SK-N-DZ (cell line): Measurements from ENCODE around the gene C1orf167.
"Not testable (repeated sequence)": the region's sequence is repeated elsewhere in the genome, so short reads cannot be mapped to it uniquely, and the experiment has no call there.

Source experiments
- DNase-seq: peaks from one replicate; pipeline ENCODE4 v3.0.0-alpha.2; 2015; ENCODE audit warnings: low spot score

Gene C1orf167

DNA sequence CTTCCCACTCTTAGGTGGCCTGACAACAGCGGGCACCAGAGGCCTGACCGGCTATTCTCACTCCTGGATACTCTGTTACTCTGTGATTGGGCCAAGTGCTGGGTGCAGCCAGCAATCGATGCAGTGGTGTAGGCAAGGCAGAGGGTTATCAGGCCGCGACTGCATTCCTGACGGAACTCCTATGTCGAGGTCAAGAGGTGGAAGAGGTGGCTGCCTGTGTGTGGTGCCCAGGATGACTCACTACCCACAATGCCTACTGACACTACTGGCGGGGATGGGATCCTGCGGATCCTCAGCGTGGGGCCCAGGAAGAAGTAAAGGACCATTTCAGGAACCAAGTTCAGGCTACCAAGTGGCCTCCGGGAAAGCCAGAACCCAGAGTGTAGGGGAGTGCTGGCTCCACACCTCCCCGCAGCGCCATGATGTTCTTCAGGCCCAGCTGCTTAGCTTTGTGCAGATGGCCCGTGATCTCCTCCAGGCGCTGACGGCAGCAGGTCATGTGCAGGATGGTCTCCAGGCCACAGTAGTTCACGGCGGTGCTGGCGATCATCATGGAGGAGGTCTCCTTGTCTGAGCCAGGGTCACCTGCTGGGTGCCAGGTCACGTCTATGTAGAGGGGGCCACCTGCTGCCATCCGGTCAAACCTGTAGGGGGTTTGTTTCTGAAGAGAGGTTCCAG, 38.9 kb downstream of the C1orf167 start:
- DNase-seq = no peak

DNA sequence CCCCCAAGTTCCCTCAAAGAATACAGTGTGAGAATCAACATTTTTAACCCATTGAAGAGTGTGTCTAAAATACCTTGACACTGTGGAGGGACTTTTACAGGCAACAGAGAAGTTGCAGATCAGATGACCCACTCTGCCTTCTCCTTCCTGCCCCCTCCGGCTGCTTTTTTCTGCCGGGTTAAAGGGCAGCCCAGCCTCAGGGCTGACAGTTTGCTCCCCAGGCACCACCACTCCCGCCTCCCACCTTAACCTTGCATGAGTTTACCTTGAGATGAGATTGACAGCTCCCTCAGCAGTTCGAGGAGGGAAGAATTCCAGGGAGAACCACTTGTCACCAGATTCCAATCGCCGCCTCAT, 40.6 kb downstream of the C1orf167 start:
- no peak for DNase-seq

DNA sequence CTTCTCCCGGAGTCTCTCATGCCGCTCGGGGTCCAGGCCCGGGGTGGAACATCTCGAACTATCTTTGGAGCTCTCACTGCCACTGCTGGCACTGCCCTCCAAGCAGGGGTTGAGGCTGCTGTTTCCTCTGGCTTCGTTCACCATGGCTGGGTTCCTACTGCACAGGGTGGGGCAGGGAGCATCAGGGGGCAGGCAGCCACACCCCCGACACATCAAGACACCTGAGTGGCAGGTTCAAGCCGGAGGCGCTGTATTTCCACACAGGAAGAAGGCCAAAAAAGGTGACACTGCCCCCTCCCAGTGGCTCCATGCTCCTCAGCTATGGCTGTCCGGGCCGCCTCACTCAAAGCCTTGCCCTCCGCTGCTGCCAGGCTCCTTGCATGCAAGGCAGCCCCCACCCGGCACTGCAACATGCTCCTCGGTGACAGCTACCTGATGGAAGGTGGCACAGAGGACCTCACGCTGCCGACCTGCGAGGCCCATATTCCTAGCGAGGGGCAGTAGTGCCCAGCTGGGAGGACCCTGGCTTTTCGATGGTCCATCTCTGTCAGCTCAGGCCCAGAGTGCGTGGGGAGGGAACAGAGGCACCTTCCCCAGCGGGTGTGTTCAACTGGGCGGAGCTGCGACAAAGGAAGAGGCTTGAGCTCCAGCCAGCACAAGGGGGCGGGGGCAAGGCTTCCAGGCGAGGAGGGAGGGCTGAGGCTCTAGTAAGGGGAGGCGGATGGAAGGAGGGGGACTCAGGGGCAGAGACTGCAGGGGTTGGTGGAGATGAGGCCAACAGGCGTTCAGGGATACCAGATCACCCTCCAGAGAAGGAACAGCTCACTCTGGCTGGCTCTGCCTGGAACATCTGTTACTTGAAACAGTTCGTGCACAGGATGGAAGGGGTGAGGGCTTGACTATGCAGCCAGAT, 41.2 kb downstream of the C1orf167 start:
- peak; percentile 89 for DNase-seq

DNA sequence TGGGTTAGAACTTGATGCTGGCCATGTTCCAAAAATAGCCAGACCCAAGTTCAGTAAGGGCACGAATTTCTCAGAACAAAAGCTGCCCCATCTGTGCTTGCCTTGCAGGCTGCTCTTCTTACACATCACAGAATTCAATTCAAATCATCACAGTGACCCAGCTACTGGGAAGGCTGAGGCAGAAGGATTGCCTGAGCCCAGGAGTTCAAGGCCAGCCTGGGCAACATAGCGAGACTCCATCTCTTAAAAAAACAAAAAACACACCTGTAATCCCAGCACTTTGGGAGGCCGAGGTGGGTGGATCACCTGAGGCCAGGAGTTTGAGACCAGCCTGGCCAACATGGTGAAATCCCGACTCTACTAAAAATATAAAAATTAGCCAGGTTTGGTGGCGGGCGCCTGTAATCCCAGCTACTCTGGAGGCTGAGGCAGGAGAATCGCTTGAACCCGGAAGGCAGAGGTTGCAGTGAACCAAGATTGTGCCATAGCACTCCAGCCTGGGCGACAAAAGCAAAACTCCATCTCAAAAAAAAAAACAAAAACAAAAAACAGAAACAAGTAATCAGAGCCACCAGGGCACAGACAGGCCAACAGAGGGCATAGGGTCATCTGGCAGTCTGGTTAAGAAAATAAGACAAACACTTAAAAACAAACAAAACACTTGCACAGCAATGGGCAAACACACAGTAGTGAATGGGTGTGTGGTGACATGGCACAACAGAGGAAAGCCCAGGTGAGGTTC, 42.1 kb downstream of the C1orf167 start:
- DNase-seq = not testable (repeated sequence)

DNA sequence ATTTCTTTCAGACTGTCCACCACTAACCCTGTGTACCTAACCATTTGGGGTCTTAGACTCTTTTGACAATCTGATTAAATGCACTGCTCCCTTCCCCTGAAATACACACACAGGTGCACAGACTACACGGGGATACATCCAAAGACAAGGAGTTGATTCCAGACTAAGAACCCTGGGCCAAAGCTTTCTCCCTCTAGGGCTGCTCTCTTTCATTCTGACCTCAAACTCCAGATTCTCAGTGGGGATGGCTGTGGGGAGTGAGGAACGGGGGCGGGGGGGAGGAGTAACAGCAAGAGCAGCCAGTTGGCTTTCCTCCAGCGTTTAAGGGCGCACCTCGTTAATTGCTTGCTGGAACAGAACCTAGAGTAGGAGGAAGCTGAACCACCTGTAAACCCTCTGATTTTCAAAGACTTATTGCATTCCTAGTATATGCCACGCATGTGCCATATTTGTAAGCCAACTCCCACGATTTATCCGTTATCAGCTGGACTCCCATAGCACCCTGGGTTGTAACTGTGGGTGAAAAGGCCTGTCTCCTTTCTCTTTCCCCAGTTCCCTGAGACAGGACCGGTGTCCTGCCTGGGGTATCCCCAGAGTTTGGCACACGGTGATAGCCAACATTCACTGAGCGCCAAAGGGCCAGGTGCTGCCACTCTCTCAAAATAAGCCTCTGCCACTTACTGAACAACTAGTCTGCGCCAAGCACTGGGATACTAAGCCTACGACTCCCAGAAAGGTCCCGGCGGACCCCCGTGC, 42.9 kb downstream of the C1orf167 start:
- DNase-seq = no peak

DNA sequence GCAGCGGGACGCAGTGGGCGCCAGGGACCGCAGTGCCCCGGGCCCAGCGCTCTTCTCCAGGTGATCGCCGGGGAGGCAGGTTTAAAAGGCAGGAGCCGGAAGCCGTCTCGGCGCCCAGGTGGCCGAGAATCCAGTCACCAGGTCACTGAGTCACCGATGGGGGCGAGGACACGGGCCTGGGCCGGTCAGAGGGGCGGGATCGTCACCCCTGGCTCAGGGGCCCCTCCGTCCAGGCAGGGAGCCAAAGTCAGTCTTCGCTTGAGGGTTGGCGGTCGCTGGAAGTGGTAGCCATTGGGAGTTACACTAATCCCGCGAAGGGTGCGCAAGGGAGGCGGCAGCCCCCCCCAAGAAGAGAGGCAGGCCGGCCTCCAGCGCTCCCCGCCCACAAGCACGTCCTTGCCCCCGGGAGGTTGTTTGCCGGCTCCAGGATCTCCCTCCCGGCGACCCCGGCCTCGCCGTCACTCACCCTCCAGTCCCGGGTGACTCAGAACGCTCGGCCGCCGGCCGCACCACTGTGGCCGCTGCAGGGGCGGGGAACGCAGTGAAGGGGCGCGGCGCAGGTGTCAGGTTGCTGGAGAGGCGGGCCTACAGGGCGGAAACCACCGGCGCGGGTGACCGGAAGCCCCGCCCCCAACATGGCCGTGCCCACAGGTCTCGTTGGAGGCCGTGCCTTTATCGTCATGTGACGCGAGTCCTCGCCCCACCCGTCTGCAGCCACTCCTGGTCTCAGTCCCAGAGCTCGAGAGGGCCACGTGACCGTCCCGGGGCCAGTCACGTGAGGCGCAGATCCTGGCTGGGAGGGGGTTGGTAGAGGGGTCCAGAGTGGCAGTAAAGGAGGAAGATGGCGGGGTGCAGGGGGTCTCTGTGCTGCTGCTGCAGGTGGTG, 43.7 kb downstream of the C1orf167 start, which contains the start of the genes CLCN6 and MTHFR:
Gene CLCN6 (plus strand): TSS at position 770 of the 885 bp plus-strand sequence. CDS start 72 bp downstream, at position 842.
Gene MTHFR (minus strand): TSS at position 543 of the 885 bp plus-strand sequence. CDS start 2,848 bp downstream, outside the sequence.
- DNase-seq = peak; percentile 98

DNA sequence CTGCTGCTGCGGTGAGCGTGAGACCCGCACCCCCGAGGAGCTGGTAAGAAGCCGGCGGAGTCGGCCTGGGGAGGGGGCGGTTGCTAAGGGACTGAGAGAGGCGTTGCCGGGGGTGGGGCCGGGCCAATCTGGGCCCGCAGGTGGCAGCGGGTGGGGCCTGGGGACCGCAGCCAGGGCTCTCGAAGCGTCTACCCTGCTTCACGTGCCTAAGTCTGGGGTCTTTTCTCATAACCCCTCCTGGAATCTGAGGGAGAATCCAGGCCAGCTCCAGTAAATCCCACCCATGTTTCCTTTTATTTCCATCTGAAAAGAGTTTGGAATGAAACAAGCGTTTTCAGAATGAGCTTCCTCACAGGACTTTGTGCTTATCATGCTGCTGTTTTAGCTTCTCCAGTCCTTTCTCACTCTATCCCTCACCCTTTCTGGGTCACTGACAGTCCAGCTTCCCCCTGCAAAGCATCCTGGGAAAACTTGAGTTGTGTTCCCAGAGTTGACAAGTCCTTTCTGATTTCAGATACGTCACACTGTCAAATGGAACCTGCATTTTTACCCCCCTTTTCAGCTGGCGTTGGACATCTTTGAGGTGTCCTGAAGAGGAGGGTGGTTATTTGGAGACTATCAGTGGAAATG, 44.4 kb downstream of the C1orf167 start:
- no peak for DNase-seq

DNA sequence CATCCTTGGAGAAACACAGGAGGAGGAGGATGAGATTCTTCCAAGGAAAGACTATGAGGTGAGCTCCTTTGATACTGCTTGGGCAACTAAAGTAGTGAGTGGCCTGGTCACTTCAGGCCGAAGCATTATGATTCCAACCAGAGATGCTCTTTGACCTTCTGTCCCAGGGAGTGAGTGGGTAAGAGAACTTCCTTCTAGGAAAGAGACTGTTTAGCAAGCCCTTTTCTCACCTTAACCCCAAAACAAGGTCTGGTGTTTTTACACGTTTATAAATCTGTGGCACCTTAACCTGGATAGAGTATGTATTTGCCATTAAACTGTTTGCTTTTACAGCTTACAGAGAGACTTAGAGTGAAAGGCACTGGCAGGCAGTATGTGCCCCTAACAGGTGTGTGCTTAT, 45.1 kb downstream of the C1orf167 start:
- no peak for DNase-seq

DNA sequence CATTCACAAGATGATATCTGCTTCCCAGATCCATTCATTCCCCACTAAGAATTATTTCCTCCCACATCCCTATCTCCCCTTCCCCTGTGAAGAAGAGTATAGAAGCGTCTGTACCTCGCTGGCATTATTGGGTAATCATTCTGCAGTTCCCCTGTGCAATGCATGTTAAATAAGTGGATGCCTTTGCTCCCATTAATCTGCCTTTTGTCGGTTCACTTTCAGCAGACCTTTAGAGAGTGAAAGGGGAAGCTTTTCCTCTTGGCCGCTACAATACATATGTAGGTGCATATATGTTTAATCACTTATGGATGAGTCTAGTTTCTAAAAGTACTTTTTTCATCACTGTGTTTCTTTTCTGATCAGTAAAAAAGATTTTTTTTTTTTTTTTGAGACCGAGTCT, 51.0 kb downstream of the C1orf167 start:
- no peak for DNase-seq

DNA sequence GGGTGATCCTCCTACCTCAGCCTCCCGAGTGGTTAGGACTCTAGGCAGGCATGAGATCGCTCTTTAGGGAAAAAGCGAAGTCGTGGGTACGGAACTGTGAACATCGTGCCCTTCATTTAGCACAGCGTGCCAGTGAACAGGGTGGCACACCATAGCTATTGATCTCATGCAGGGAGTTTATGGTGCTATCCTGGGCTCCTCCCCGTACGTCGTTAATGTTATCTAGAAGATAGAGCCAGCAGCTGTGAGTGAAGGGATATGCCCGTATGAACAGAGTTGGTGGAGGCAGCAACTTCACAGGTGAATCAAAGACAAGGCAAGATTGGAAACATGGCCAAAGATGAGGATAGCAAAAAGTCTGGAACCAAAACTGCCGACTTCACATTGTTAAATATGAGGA, 55.2 kb downstream of the C1orf167 start:
- DNase-seq = no peak

DNA sequence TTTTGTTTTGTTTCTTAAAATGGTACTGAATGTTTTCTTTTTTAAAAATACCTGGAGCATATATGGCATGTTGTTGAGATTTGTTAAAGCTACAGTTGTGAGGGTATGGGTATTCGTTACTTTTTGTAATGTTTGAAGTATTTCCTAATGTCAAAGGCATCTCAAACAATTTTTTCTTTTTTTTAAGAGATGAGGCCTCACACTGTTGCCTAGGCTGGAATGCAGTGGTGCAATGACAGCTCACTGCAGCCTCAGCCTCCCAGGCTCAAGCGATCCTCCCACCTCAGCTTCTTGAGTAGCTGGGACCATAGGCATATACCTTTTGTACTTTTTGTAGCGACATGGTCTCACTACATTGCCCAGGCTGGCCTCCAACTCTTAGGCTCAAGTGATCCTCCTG, 60.1 kb downstream of the C1orf167 start:
- DNase-seq = no peak

DNA sequence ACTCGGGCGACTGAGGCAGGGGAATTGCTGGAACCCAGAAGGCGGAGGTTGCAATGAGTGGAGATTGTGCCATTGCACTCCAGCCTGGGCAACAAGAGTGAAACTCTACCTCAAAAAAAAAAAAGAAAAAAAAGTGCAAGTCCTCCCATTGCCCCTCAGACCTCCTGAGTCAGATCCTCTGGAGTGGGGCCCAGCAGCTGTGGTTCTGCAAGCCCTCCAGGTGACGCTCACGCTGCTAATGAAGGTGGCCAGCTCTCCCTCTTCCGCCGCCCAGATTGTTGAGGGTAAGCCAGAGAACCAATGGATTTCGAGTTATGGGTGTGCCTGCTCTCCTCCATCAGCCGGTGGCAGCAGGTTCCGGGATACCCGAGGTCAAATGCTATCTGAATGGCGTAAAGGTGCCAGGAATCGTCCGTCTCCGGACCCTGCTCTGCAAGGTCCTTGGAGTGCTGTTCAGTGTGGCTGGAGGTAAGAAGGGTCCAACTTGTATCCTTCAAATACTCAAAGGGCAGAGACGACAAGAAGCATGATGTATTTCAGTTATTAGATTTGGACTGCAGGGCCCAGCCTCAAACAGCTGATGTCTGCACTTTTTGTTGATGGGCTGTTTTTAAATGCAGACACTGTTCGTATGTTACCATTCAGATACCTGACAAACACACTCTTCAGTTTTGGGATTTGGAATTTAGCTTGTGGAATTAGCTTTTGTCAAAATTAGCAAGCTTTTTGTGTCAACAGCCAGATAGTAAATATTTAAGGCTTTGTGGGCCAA, 61.6 kb downstream of the C1orf167 start:
- DNase-seq = no peak

DNA sequence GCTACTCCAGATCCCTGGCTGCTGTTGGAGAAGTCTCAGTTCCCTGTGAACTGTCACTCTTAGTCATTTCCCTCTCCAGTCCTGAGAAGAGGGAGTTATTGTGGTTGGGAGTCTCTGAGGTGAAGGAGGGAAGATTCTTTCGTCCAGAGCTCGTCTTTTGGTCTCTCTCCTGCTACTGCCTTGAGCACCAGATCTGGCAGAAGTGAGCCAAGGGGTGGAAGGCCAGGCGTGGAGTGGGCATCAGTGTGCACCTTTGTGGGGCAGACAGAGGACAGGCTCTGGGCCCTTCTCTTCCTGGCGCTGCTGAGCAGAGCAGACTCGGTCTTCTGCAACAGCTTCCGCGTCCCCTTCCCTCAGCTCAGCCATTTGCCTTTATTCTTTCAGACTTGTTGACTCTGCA, 63.1 kb downstream of the C1orf167 start:
- no peak for DNase-seq

DNA sequence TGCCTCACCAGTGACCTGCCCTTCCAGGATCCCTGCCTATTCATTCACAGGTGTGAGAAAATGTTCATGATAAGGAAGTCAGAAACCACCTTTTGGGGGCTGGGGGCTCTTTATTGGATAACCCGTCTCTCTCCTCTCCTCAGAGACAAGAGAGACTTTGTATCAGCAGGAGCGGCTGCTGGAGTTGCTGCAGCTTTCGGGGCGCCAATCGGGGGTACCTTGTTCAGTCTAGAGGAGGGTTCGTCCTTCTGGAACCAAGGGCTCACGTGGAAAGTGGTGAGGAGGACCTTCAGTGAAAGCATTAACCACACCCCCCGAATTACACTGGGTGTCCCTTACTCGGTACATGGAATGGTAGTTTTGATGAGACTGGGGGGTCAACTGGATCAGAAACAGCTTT, 65.0 kb downstream of the C1orf167 start:
- DNase-seq = no peak

DNA sequence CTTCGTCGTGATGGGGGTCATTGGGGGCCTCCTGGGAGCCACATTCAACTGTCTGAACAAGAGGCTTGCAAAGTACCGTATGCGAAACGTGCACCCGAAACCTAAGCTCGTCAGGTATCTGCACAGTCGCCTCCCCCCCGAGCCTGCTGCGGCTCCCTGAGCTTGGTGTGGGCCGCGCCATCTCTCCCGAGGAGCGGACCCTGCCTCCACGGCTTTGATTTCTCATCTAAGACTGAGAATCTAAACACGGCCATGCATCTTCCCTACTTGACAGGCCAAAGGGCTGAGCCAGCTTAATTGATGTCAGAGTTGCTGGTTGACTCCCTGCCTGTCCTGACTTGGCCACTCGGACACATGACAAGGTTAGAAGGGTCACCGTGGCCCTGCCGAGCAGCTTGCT, 66.5 kb downstream of the C1orf167 start:
- no peak for DNase-seq

DNA sequence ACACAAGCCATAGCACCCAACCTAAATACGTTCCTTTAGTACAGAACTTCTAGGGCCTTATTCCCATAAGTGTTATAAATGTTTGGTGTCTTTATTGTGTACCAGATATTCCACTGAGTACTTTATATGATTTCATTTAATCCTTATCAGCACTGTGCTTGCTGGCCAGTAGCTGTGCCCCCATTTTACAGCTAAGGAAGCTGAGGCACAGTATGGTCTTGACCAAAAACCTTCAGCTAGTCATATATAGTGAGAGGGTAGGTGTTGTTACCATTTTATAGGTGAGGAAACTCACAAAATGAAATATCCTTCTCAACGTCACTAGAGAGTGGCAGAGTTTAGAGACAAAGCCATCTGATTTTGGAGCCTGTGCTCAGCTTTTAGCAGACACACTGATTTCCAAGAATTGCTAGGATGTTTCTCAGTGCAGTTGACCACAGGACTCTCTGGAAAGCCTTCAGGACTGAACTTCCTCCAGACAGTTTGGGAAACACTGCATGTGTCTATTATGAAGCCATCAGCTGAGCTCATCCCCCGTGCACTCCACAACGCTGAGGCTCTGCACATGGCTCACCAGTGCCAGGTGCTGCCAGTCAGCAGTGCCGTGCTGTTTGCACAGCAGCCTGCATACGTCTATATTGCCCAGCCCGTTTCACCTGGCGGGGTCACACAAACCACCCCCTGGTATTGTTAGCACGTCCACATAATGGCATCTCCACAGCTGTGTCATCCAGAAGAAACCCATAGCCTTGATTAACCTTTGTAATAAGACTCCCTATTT, 70.1 kb downstream of the C1orf167 start:
- DNase-seq = no peak

DNA sequence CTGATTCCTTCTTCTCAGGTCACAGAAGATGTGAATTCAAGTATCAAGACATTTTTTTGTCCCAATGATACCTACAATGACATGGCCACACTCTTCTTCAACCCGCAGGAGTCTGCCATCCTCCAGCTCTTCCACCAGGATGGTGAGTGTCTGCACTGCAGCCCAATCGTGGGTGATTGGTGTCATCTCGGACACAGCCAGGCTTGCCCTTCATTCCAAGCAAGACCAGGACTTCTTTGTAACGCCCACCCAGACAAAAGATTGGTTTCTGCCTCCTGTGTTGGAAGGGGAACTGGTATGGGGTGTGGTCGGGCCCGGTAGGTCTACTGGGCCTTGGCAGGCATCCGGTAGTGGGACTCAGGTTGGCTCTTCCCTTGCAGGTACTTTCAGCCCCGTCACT, 71.5 kb downstream of the C1orf167 start:
- no peak for DNase-seq

DNA sequence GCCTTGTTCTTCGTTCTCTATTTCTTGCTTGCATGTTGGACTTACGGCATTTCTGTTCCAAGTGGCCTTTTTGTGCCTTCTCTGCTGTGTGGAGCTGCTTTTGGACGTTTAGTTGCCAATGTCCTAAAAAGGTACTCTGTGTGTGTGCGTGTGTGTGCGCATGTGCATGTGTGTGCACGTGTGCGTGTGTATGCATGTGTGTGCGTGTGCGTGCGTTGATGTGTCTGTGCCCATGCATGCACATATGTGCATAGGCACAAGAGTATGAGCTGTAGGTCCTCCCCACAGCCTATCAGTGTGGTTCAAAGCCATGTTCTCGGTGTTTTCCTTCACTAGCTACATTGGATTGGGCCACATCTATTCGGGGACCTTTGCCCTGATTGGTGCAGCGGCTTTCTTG, 71.9 kb downstream of the C1orf167 start:
- no peak for DNase-seq
